Fibroblast of mammary gland (primary cell): ENCODE results near the gene FARS2.
A peak's percentile ranks its signal among the peaks of the same experiment; 100 is the strongest.

ENCODE experiments used
- DNase-seq: peaks from one replicate; pipeline ENCODE4 v3.0.0-alpha.2; 2010; ENCODE audit warnings: low read depth
- H3K4me3 ChIP-seq: 2 replicates; pipeline ENCODE4 v1.5.1; 2011; ENCODE audit warnings: low read depth, mild to moderate bottlenecking, low read length, moderate library complexity; ENCODE audit not compliant: control insufficient read depth
- TF ChIP-seq, protein P1 (sequence below): conservative IDR thresholded peaks from 2 replicates; pipeline ENCODE4 v1.5.1; 2011; ENCODE audit warnings: low read depth, low read length, inconsistent platforms; ENCODE audit not compliant: control insufficient read depth, insufficient read depth

The FARS2 gene

DNA sequence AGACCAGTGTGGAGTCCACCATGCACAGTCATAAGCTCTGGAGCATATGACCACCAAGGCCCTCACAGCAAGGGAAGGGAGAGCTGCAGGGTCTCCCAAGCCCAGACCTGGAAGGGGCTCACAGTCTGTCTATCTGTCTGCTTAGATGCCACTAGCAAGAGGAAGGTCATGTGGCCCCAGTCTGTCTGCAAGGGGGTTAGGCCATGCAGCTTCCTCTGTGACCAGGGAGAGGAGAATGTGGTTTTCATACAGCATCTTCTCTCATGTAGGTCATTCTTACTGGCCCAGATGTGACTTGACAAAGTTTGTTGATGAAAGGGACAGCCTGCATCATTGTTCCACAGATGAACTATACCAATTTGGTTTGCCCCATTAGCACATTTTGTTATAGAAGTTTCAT lies 260.8 kb downstream of the FARS2 start:
- DNase-seq = no peak
- no peak overlapping the region for H3K4me3 ChIP-seq
- TF ChIP-seq, protein P1, sequence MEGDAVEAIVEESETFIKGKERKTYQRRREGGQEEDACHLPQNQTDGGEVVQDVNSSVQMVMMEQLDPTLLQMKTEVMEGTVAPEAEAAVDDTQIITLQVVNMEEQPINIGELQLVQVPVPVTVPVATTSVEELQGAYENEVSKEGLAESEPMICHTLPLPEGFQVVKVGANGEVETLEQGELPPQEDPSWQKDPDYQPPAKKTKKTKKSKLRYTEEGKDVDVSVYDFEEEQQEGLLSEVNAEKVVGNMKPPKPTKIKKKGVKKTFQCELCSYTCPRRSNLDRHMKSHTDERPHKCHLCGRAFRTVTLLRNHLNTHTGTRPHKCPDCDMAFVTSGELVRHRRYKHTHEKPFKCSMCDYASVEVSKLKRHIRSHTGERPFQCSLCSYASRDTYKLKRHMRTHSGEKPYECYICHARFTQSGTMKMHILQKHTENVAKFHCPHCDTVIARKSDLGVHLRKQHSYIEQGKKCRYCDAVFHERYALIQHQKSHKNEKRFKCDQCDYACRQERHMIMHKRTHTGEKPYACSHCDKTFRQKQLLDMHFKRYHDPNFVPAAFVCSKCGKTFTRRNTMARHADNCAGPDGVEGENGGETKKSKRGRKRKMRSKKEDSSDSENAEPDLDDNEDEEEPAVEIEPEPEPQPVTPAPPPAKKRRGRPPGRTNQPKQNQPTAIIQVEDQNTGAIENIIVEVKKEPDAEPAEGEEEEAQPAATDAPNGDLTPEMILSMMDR = no peak

DNA sequence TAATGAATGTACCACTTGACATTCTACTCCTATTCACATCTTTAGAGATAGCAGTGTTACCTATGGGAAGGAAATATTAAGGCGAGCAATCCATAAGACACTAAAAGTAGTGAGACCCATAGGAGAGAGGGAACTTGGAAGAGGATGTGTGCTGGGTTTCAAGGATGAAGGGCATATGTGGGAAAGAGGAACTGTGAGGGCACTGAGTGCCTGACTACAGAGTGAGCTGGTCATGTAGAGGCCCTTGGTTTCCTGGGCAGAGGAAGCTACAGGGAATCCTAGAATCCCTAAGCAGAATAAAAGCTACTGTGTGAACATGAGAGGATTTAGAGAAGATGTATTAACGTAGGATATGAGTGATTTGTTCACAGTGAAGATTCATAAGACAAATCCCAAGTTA lies 262.8 kb downstream of the FARS2 start:
- TF ChIP-seq, protein P1 = no peak
- H3K4me3 ChIP-seq = no peak overlapping the region
- no peak for DNase-seq

DNA sequence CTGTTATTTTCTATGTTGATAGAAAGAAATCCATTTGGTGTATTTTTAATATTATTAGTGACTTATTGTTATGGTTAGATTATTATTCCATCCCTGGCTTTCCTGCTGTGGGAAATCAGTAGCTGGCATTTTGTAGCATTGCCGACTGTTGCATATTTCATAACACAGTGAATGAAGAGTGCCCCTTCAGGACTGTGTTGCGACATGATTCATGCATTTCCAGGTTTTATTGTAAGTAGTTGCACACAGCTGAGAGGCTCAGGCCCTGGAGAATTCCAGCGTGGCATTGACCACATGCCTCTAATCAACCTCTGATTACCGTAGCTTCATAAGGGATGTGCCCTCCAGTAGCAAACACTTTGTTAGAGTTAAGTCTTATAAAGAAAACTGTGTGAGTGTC lies 263.9 kb downstream of the FARS2 start:
- DNase-seq = peak; percentile 71
- no peak overlapping the region for H3K4me3 ChIP-seq
- TF ChIP-seq, protein P1 = no peak

DNA sequence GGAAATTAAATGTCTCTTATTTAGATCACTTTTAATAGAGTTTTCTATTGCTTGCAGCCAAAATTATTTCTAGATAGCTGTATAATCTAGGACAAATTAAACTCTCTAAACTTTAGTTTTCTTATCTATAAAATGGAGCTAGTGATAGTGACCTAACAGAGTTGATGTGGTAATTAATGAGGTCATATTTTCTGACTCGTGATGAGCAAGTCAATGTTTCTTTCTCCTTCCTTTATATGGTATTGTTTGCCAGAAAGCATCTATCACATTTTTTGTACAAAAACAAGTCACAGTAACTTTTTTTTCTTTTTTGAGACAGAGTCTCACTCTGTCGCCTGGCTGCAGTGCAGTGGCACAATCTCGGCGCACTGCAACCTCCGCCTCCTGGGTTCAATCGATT lies 267.7 kb downstream of the FARS2 start:
- TF ChIP-seq, protein P1 = no peak
- H3K4me3 ChIP-seq = no peak overlapping the region
- DNase-seq = peak; percentile 66

DNA sequence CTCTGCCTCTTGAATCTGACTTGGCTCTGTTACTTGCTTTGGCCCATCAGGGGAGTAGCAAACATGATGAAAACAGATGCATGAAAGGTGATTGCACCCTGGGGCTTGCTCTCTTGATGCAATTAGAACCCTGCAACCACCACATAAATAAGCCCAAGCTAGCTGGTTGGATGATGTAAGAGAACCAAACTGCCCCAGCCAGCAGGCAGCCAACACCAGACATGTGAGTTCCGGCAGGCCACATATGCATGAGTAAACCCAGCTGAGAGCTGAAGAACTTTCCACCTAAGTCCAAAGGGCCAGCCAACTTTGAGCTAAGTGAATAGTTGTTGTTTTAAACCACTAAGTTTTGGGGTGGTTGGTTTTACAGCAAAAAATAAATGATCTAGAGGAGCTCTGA lies 268.4 kb downstream of the FARS2 start:
- TF ChIP-seq, protein P1 = no peak
- peak; percentile 66 for DNase-seq
- H3K4me3 ChIP-seq = no peak overlapping the region

DNA sequence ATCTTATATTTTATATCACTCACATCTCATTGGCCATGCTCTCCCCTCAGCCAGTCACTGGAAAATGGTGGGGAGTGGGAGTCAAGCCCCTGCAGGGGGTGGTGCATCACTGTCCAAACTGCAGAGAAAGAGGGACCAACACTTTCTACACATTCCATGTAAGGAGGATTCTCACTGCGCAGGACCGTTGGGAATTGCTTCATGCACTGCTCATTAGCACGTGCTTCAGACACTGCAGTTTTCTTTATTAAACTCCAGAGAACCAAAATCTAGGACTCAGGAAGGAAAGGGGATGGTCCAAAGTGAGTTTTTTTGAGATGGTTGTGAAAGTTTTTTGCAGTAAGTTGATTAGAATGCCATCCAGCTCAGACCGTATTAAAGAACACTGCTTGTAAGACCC lies 269.8 kb downstream of the FARS2 start:
- TF ChIP-seq, protein P1 = no peak

DNA sequence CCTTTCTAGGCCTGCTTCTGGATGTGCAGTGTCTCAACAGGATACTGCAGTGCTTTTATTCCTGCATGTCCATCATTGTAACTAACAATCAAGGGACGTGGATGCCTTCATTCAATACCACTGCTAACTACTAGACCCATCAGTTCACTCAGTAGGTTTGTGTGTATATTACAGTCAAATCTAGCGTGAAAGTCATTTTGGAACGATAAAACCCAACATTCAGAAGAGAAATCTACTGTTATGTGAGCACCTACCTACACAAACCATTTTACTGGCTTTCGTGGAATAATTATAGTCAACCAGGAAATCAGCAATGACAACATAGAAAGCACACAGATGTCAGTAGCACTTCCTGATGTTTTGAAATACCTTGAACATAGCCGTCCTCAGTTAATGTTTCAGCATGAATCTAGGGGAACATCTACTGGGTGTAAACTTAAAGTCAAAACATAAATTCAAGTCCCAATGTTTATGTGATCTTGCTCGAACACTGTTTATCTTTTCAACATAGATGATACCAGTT lies 270.6 kb downstream of the FARS2 start:
- DNase-seq = no peak
- TF ChIP-seq, protein P1 = no peak
- H3K4me3 ChIP-seq = no peak overlapping the region

More for the DNA sequence above, 269.8 kb downstream of the FARS2 start:
- DNase-seq = no peak
- no peak overlapping the region for H3K4me3 ChIP-seq
